ENCODE measurements around the gene SEPTIN12. TPM values are rescaled to one million over a fixed set of nuclear protein-coding genes. Genes with fewer than 3 reads are reported as not detected.
"Not testable (repeated sequence)": the region's sequence is repeated elsewhere in the genome, so short reads cannot be mapped to it uniquely, and the experiment has no call there.

SEPTIN12 gene
- polyA plus RNA-seq, 4 donors = 0.06 TPM; not detected in 3

DNA sequence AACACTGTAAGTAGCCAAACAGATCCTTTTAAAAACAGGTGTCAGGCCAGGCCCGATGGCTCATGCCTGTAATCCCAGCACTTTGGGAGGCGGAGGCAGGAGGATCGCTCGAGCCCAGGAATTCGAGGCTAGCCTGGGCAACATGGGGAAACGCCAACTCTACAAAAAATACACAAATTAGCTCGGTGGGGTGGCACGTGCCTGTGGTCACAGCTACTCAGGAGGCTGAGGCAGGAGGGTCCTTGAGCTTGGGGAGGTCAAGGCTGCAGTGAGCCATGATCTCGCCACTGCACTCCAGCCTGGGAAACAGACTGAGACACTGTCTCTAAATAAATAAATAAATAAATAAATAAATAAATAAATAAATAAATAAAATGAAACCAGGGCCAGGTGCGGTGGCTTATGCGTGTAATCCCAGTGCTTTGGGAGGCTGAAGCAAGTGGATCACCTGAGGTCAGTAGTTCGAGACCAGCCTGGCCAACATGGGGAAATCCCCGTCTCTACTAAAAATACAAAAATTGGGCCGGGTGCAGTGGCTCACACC is 3.6 kb downstream of the SEPTIN12 start:
- H3K27me3 ChIP-seq (ENCODE audit: control insufficient read depth in 3 of 3, insufficient read depth in 3 of 3, low read length in 3 of 3); H3K36me3 ChIP-seq (ENCODE audit: control insufficient read depth in 3 of 3, insufficient read depth in 2 of 3, low read depth in 1 of 3, low read length in 3 of 3); H3K27ac ChIP-seq (ENCODE audit: low read depth in 1 of 3, low read length in 2 of 3); H3K4me3 ChIP-seq (ENCODE audit: low read depth in 1 of 3, low read length in 3 of 3); DNase-seq; FAIRE-seq; H3K9me3 ChIP-seq (ENCODE audit: control insufficient read depth in 2 of 2, insufficient read depth in 1 of 2, low read depth in 1 of 2, low read length in 1 of 2): not testable (repeated sequence)
- WGBS, 3 donors = 89 to 90% (median 89%) methylated on average over 14 of the region's 14 CpGs
- peaks cover 0 to 13% (median 0%) of the 10 kb centered on the region in 3 donors for H3K4me1 ChIP-seq (ENCODE audit: control insufficient read depth in 3 of 3, insufficient read depth in 2 of 3, low read depth in 1 of 3, low read length in 2 of 3)

DNA sequence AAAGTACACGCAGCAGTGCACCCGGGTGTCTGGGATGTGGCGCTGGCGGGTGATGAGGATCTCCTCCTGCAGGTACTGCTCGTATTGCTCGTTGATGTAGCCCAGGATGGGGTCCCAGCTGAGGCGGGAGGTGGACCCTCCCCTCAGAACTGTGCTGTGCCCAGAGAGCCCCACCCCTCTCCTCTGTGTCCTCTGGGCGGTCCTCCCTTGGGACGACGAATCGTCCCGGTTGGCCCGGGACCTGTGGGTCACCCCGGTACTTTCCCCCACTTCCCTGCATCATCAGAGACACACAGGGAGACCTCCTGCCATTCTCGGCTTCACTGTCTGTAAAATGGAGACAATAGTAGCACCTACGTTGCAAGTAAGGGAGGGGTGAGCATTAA is 4.2 kb downstream of the SEPTIN12 start:
- no peaks in the 10 kb centered on the region for H3K27me3 ChIP-seq (ENCODE audit: control insufficient read depth in 3 of 3, insufficient read depth in 3 of 3, low read length in 3 of 3)
- H3K9me3 ChIP-seq (ENCODE audit: control insufficient read depth in 2 of 2, insufficient read depth in 1 of 2, low read depth in 1 of 2, low read length in 1 of 2) = no peaks in the 10 kb centered on the region
- H3K4me3 ChIP-seq (ENCODE audit: low read depth in 1 of 3, low read length in 3 of 3) = no peak overlapping the region
- DNase-seq (no peak), FAIRE-seq (no peak)
- 78 to 81% (median 81%) methylated on average over 12 to 16 of the region's 16 CpGs for WGBS, 3 donors
- H3K4me1 ChIP-seq (ENCODE audit: control insufficient read depth in 3 of 3, insufficient read depth in 2 of 3, low read depth in 1 of 3, low read length in 2 of 3) = peaks cover 0 to 13% (median 0%) of the 10 kb centered on the region in 3 donors
- no peak overlapping the region for H3K27ac ChIP-seq (ENCODE audit: low read depth in 1 of 3, low read length in 2 of 3)
- H3K36me3 ChIP-seq (ENCODE audit: control insufficient read depth in 3 of 3, insufficient read depth in 2 of 3, low read depth in 1 of 3, low read length in 3 of 3) = no peaks in the 10 kb centered on the region

DNA sequence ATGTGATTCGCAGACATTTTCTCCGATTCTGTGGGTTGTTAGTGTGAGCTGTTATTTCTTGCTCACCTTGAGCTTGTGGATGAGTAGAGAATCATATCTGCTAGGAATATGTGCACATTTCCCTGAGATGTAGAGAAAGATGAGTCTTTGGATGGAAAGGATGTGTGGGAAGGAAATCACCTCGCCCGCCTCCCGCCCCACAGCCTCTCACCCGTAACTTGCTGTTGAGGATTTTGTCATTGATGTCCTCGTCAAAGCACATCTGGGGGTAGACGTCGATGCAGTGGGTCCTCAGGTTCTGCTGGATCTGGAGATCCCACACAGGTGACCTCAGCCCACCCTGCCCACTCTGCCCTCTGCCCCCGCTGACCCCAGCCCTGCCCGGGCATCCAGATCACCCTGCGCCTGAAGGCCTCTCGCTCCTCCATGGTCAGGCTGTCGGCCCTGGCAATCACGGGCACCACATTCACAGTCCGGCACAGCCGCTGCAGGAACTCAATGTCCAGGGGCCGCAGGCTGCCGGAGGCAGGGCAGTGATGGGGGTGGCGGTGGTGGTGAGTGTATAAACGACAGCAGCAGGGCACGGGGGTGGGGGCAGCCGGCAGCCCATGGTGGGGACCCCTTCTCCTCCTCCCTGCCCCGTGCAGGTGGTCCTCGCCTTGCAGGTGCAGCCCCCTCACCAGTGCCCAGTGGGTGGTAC is 4.7 kb downstream of the SEPTIN12 start:
- Histone ChIP-seq H3K36me3 (ENCODE audit: control insufficient read depth in 3 of 3, insufficient read depth in 2 of 3, low read depth in 1 of 3, low read length in 3 of 3) (no peaks in the 10 kb centered on the region), H3K9me3 (ENCODE audit: control insufficient read depth in 2 of 2, insufficient read depth in 1 of 2, low read depth in 1 of 2, low read length in 1 of 2) (no peaks in the 10 kb centered on the region), H3K4me3 (ENCODE audit: low read depth in 1 of 3, low read length in 3 of 3) (no peak overlapping the region), H3K4me1 (ENCODE audit: control insufficient read depth in 3 of 3, insufficient read depth in 2 of 3, low read depth in 1 of 3, low read length in 2 of 3) (peaks cover 0 to 11% (median 0%) of the 10 kb centered on the region in 3 donors), H3K27ac (ENCODE audit: low read depth in 1 of 3, low read length in 2 of 3) (no peak overlapping the region), H3K27me3 (ENCODE audit: control insufficient read depth in 3 of 3, insufficient read depth in 3 of 3, low read length in 3 of 3) (no peaks in the 10 kb centered on the region)
- DNase-seq (no peak), FAIRE-seq (no peak)
- WGBS, 3 donors = 90 to 91% (median 91%) methylated on average over 23 to 25 of the region's 25 CpGs

DNA sequence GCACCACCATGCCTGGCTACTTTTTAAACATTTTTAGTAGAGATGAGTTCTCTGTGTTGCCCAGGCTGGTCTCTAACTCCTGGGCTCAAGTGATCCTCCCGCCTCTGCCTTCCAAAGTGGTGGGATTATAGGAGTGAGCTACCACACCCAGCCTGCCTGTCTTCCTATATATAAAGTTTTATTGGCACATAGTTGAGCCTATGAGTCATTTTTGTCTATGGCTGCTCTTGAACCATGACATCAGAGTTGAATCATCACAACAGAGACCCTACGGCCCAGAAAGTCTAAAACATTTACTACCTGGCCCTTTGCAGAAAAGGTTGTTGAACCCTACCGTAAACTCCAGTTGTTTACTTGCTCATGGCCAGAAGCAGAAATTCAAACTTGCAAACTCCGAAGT is 7.9 kb downstream of the SEPTIN12 start:
- no peaks in the 10 kb centered on the region for H3K9me3 ChIP-seq (ENCODE audit: control insufficient read depth in 2 of 2, insufficient read depth in 1 of 2, low read depth in 1 of 2, low read length in 1 of 2)
- H3K4me3 ChIP-seq (ENCODE audit: low read depth in 1 of 3, low read length in 3 of 3) = no peak overlapping the region
- 69 to 84% (median 77%) methylated on average over 4 of the region's 4 CpGs for WGBS, 3 donors
- H3K27ac ChIP-seq (ENCODE audit: low read depth in 1 of 3, low read length in 2 of 3) = no peak overlapping the region
- no peaks in the 10 kb centered on the region for H3K36me3 ChIP-seq (ENCODE audit: control insufficient read depth in 3 of 3, insufficient read depth in 2 of 3, low read depth in 1 of 3, low read length in 3 of 3)
- no peak for FAIRE-seq
- H3K27me3 ChIP-seq (ENCODE audit: control insufficient read depth in 3 of 3, insufficient read depth in 3 of 3, low read length in 3 of 3) = no peaks in the 10 kb centered on the region
- no peaks in the 10 kb centered on the region for H3K4me1 ChIP-seq (ENCODE audit: control insufficient read depth in 3 of 3, insufficient read depth in 2 of 3, low read depth in 1 of 3, low read length in 2 of 3)
- no peak for DNase-seq

DNA sequence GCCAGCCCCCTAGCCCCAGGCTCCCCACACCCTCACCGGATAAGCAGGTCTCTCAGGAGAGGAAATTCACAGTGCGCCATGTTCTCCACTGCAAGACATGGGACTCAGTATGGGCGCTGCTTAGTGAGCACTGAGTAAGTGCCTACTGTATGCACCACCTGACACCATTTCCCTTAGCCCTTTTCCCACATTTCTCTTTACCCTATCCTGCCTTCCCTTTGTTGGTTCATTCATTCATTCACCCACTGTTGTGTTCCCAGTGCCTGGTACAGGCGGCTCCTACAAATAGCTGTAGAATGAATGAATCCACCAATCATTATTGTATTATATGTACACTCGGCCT is 10.1 kb downstream of the SEPTIN12 start:
- no peak overlapping the region for H3K4me3 ChIP-seq (ENCODE audit: low read depth in 1 of 3, low read length in 3 of 3)
- WGBS, 3 donors = 93 to 96% (median 94%) methylated on average over 5 of the region's 5 CpGs
- H3K9me3 ChIP-seq (ENCODE audit: control insufficient read depth in 2 of 2, insufficient read depth in 1 of 2, low read depth in 1 of 2, low read length in 1 of 2) = no peaks in the 10 kb centered on the region
- H3K36me3 ChIP-seq (ENCODE audit: control insufficient read depth in 3 of 3, insufficient read depth in 2 of 3, low read depth in 1 of 3, low read length in 3 of 3) = no peaks in the 10 kb centered on the region
- DNase-seq = no peak
- no peaks in the 10 kb centered on the region for H3K27me3 ChIP-seq (ENCODE audit: control insufficient read depth in 3 of 3, insufficient read depth in 3 of 3, low read length in 3 of 3)
- no peak for FAIRE-seq
- no peaks in the 10 kb centered on the region for H3K4me1 ChIP-seq (ENCODE audit: control insufficient read depth in 3 of 3, insufficient read depth in 2 of 3, low read depth in 1 of 3, low read length in 2 of 3)
- no peak overlapping the region for H3K27ac ChIP-seq (ENCODE audit: low read depth in 1 of 3, low read length in 2 of 3)

DNA sequence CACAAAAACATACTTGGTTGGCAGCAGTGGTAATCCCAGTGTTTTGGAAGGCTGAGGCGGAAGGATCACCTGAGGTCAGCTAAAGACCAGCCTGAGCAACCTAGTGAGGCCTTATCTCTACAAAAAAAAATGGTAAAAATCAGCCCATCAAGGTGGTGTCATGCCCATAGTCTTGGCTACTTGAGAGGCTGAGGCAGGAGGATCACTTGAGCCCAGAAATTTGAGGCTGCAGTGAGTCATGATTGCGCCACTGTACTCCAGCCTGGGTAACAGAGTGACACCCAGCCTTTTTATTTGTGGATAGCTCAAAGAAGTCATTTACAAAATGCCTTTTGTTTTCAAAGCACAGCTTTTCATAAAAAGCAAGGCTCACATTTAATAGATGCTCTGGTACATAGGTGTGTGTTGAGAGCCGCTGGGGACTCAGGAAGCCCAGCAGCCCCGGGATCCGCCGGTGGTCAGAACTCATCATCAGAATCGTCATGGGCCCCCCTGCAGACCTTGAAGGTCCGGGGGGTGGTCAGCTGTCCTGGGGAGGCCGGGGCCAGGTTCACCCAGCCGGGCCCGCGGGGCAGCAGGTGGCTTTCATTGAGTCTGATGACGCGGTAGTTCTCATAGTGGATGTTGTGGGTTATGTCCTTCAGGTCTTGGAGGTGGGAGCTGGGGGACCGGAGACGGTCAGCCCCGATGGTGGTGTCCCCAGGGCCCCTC is 10.7 kb downstream of the SEPTIN12 start:
- no peak for FAIRE-seq
- no peak for DNase-seq
- 82 to 85% (median 84%) methylated on average over 17 of the region's 17 CpGs for WGBS, 3 donors

DNA sequence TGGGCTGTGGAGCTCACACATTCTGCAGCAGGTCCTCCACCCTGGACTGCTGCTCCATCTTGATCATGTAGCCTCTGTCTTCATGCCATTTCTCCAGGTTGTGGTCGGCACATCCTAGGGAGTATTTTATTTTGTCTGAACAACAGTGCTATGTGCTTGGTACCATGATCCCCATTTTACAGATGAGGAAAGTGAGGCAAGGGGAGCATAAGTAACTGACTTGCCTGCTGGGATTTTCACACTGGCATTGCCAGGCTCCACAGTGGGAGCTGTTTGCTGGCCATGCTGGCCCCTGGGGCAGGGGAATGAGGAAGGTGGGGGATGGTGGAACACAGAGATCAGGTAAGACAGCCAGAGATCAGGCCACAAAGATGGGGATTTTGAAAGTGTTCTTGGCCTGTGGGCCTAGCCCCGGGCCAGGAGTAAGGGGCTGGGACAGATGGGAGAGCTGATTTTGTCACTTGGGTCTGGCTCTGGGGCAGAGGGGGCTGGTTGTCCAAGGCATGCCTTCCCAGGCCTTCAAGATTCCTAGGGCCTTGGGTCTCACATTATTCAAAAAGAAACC is 11.9 kb downstream of the SEPTIN12 start:
- H3K9me3 ChIP-seq (ENCODE audit: control insufficient read depth in 2 of 2, insufficient read depth in 1 of 2, low read depth in 1 of 2, low read length in 1 of 2) = no peaks in the 10 kb centered on the region
- no peaks in the 10 kb centered on the region for H3K27me3 ChIP-seq (ENCODE audit: control insufficient read depth in 3 of 3, insufficient read depth in 3 of 3, low read length in 3 of 3)
- WGBS, 3 donors = 80 to 97% (median 91%) methylated on average over 2 of the region's 2 CpGs
- H3K4me1 ChIP-seq (ENCODE audit: control insufficient read depth in 3 of 3, insufficient read depth in 2 of 3, low read depth in 1 of 3, low read length in 2 of 3) = no peaks in the 10 kb centered on the region
- no peak for DNase-seq
- no peak for FAIRE-seq
- H3K36me3 ChIP-seq (ENCODE audit: control insufficient read depth in 3 of 3, insufficient read depth in 2 of 3, low read depth in 1 of 3, low read length in 3 of 3) = no peaks in the 10 kb centered on the region
- no peak overlapping the region for H3K27ac ChIP-seq (ENCODE audit: low read depth in 1 of 3, low read length in 2 of 3)
- H3K4me3 ChIP-seq (ENCODE audit: low read depth in 1 of 3, low read length in 3 of 3) = no peak overlapping the region

More for the DNA sequence above, 10.7 kb downstream of the SEPTIN12 start:
- H3K36me3 ChIP-seq (ENCODE audit: control insufficient read depth in 3 of 3, insufficient read depth in 2 of 3, low read depth in 1 of 3, low read length in 3 of 3) = no peaks in the 10 kb centered on the region
- no peaks in the 10 kb centered on the region for H3K4me1 ChIP-seq (ENCODE audit: control insufficient read depth in 3 of 3, insufficient read depth in 2 of 3, low read depth in 1 of 3, low read length in 2 of 3)
- H3K9me3 ChIP-seq (ENCODE audit: control insufficient read depth in 2 of 2, insufficient read depth in 1 of 2, low read depth in 1 of 2, low read length in 1 of 2) = no peaks in the 10 kb centered on the region
- H3K4me3 ChIP-seq (ENCODE audit: low read depth in 1 of 3, low read length in 3 of 3) = no peak overlapping the region
- no peaks in the 10 kb centered on the region for H3K27me3 ChIP-seq (ENCODE audit: control insufficient read depth in 3 of 3, insufficient read depth in 3 of 3, low read length in 3 of 3)
- no peak overlapping the region for H3K27ac ChIP-seq (ENCODE audit: low read depth in 1 of 3, low read length in 2 of 3)

DNA sequence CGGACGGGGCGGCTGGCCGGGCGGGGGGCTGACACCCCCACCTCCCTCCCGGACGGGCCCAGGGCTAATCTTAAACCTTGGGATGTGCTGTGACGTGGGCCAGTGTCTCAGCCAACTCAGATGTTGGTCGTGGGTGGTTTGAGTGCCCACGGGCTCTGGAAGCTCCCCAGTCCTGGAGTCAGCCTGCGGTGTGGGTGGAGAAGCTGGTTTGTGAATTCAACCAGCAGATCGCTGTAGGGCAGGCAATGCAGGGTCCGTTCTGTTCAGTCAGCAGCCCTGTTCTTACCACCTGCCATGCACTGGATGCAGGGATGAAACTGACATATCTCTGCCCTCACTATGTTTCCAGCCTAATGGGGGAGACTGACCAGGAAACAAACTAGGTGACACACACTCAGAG is 13.1 kb downstream of the SEPTIN12 start:
- no peak overlapping the region for H3K27ac ChIP-seq (ENCODE audit: low read depth in 1 of 3, low read length in 2 of 3)
- DNase-seq = no peak
- H3K4me1 ChIP-seq (ENCODE audit: control insufficient read depth in 3 of 3, insufficient read depth in 2 of 3, low read depth in 1 of 3, low read length in 2 of 3) = no peaks in the 10 kb centered on the region
- no peaks in the 10 kb centered on the region for H3K9me3 ChIP-seq (ENCODE audit: control insufficient read depth in 2 of 2, insufficient read depth in 1 of 2, low read depth in 1 of 2, low read length in 1 of 2)
- H3K4me3 ChIP-seq (ENCODE audit: low read depth in 1 of 3, low read length in 3 of 3) = no peak overlapping the region
- 85 to 91% (median 91%) methylated on average over 8 to 13 of the region's 13 CpGs for WGBS, 3 donors
- no peaks in the 10 kb centered on the region for H3K27me3 ChIP-seq (ENCODE audit: control insufficient read depth in 3 of 3, insufficient read depth in 3 of 3, low read length in 3 of 3)
- FAIRE-seq = no peak
- no peaks in the 10 kb centered on the region for H3K36me3 ChIP-seq (ENCODE audit: control insufficient read depth in 3 of 3, insufficient read depth in 2 of 3, low read depth in 1 of 3, low read length in 3 of 3)

All from small intestine (tissue), 7 donors.